Measurements from ENCODE around the gene PDP2.
"Not testable (repeated sequence)": the region's sequence is repeated elsewhere in the genome, so short reads cannot be mapped to it uniquely, and the experiment has no call there.

PDP2 gene

GRCh38 chr16:66888647-66889615 is 8.6 kb downstream of the PDP2 start:
- no peak overlapping the region for H3K27ac ChIP-seq (ENCODE audit: low read depth, low read length)
- H3K4me1 ChIP-seq (ENCODE audit: control insufficient read depth, insufficient read depth, low read length) = no peaks in the 10 kb centered on the region
- no peaks in the 10 kb centered on the region for H3K27me3 ChIP-seq (ENCODE audit: control insufficient read depth, insufficient read depth, low read length)
- H3K9ac ChIP-seq (ENCODE audit: low read depth, low read length) = no peak overlapping the region
- H3K4me3 ChIP-seq (ENCODE audit: low read depth, low read length) = no peak overlapping the region
- no peaks in the 10 kb centered on the region for H3K9me3 ChIP-seq (ENCODE audit: control insufficient read depth, insufficient read depth, low read length)
- peaks cover 49% of the 10 kb centered on the region for H3K36me3 ChIP-seq (ENCODE audit: control insufficient read depth, insufficient read depth, low read length)

GRCh38 chr16:66889622-66890021 is 9.3 kb downstream of the PDP2 start:
- no peak overlapping the region for H3K27ac ChIP-seq (ENCODE audit: low read depth, low read length)
- no peaks in the 10 kb centered on the region for H3K27me3 ChIP-seq (ENCODE audit: control insufficient read depth, insufficient read depth, low read length)
- H3K36me3 ChIP-seq (ENCODE audit: control insufficient read depth, insufficient read depth, low read length) = peaks cover 42% of the 10 kb centered on the region
- H3K4me3 ChIP-seq (ENCODE audit: low read depth, low read length) = no peak overlapping the region
- H3K4me1 ChIP-seq (ENCODE audit: control insufficient read depth, insufficient read depth, low read length) = no peaks in the 10 kb centered on the region
- no peak overlapping the region for H3K9ac ChIP-seq (ENCODE audit: low read depth, low read length)
- no peaks in the 10 kb centered on the region for H3K9me3 ChIP-seq (ENCODE audit: control insufficient read depth, insufficient read depth, low read length)

GRCh38 chr16:66890799-66891198 is 10.5 kb downstream of the PDP2 start:
- H3K36me3 ChIP-seq (ENCODE audit: control insufficient read depth, insufficient read depth, low read length) = peaks cover 30% of the 10 kb centered on the region
- H3K4me1 ChIP-seq (ENCODE audit: control insufficient read depth, insufficient read depth, low read length) = no peaks in the 10 kb centered on the region
- H3K9me3 ChIP-seq (ENCODE audit: control insufficient read depth, insufficient read depth, low read length) = no peaks in the 10 kb centered on the region
- H3K27me3 ChIP-seq (ENCODE audit: control insufficient read depth, insufficient read depth, low read length) = no peaks in the 10 kb centered on the region
- no peak overlapping the region for H3K27ac ChIP-seq (ENCODE audit: low read depth, low read length)
- no peak overlapping the region for H3K9ac ChIP-seq (ENCODE audit: low read depth, low read length)
- no peak overlapping the region for H3K4me3 ChIP-seq (ENCODE audit: low read depth, low read length)

- H3K4me1 ChIP-seq (ENCODE audit: control insufficient read depth, insufficient read depth, low read length) = no peaks in the 10 kb centered on the region
- H3K4me3 ChIP-seq (ENCODE audit: low read depth, low read length) = no peak overlapping the region
- no peaks in the 10 kb centered on the region for H3K27me3 ChIP-seq (ENCODE audit: control insufficient read depth, insufficient read depth, low read length)
- no peaks in the 10 kb centered on the region for H3K9me3 ChIP-seq (ENCODE audit: control insufficient read depth, insufficient read depth, low read length)
- H3K9ac ChIP-seq (ENCODE audit: low read depth, low read length) = no peak overlapping the region
- no peak overlapping the region for H3K27ac ChIP-seq (ENCODE audit: low read depth, low read length)
- H3K36me3 ChIP-seq (ENCODE audit: control insufficient read depth, insufficient read depth, low read length) = peaks cover 25% of the 10 kb centered on the region
Measured at GRCh38 chr16:66891360-66891759, 11.0 kb downstream of the PDP2 start.

- Histone ChIP-seq H3K36me3 (ENCODE audit: control insufficient read depth, insufficient read depth, low read length) (peaks cover 20% of the 10 kb centered on the region), H3K4me3 (ENCODE audit: low read depth, low read length) (no peak overlapping the region), H3K27ac (ENCODE audit: low read depth, low read length) (no peak overlapping the region), H3K4me1 (ENCODE audit: control insufficient read depth, insufficient read depth, low read length) (no peaks in the 10 kb centered on the region), H3K9me3 (ENCODE audit: control insufficient read depth, insufficient read depth, low read length) (no peaks in the 10 kb centered on the region), H3K27me3 (ENCODE audit: control insufficient read depth, insufficient read depth, low read length) (no peaks in the 10 kb centered on the region), H3K9ac (ENCODE audit: low read depth, low read length) (no peak overlapping the region)
Measured at GRCh38 chr16:66891797-66892196, 11.5 kb downstream of the PDP2 start.

GRCh38 chr16:66894055-66894454 is 13.7 kb downstream of the PDP2 start:
- peaks cover 9% of the 10 kb centered on the region; the same call in 1 of the 2 replicates for H3K36me3 ChIP-seq (ENCODE audit: control insufficient read depth, insufficient read depth, low read length)
- H3K4me3 ChIP-seq (ENCODE audit: low read depth, low read length) = no peak overlapping the region
- H3K9ac ChIP-seq (ENCODE audit: low read depth, low read length) = no peak overlapping the region
- H3K4me1 ChIP-seq (ENCODE audit: control insufficient read depth, insufficient read depth, low read length) = no peaks in the 10 kb centered on the region
- H3K27me3 ChIP-seq (ENCODE audit: control insufficient read depth, insufficient read depth, low read length) = no peaks in the 10 kb centered on the region
- no peak overlapping the region for H3K27ac ChIP-seq (ENCODE audit: low read depth, low read length)
- H3K9me3 ChIP-seq (ENCODE audit: control insufficient read depth, insufficient read depth, low read length) = no peaks in the 10 kb centered on the region

- 0 out of 2 replicates have a peak, but pooled peaks cover 4% of the 10 kb centered on the region for H3K36me3 ChIP-seq (ENCODE audit: control insufficient read depth, insufficient read depth, low read length)
- H3K4me3 ChIP-seq (ENCODE audit: low read depth, low read length) = no peak overlapping the region
- H3K27ac ChIP-seq (ENCODE audit: low read depth, low read length) = no peak overlapping the region
- no peak overlapping the region for H3K9ac ChIP-seq (ENCODE audit: low read depth, low read length)
- no peaks in the 10 kb centered on the region for H3K27me3 ChIP-seq (ENCODE audit: control insufficient read depth, insufficient read depth, low read length)
- no peaks in the 10 kb centered on the region for H3K9me3 ChIP-seq (ENCODE audit: control insufficient read depth, insufficient read depth, low read length)
- peaks cover 6% of the 10 kb centered on the region; the same call in 1 of the 2 replicates for H3K4me1 ChIP-seq (ENCODE audit: control insufficient read depth, insufficient read depth, low read length)
Measured at GRCh38 chr16:66894948-66895688, 14.8 kb downstream of the PDP2 start.

- Histone ChIP-seq H3K4me1 (ENCODE audit: control insufficient read depth, insufficient read depth, low read length) (peaks cover 8% of the 10 kb centered on the region; the same call in 1 of the 2 replicates), H3K4me3 (ENCODE audit: low read depth, low read length) (no peak overlapping the region), H3K27ac (ENCODE audit: low read depth, low read length) (no peak overlapping the region), H3K9ac (ENCODE audit: low read depth, low read length) (no peak overlapping the region), H3K36me3 (ENCODE audit: control insufficient read depth, insufficient read depth, low read length) (0 out of 2 replicates have a peak, but pooled peaks cover 2% of the 10 kb centered on the region), H3K27me3 (ENCODE audit: control insufficient read depth, insufficient read depth, low read length) (no peaks in the 10 kb centered on the region), H3K9me3 (ENCODE audit: control insufficient read depth, insufficient read depth, low read length) (no peaks in the 10 kb centered on the region)
Measured at GRCh38 chr16:66895689-66895979, 15.3 kb downstream of the PDP2 start.

- Histone ChIP-seq H3K27me3 (ENCODE audit: control insufficient read depth, insufficient read depth, low read length) (no peaks in the 10 kb centered on the region), H3K36me3 (ENCODE audit: control insufficient read depth, insufficient read depth, low read length) (no peaks in the 10 kb centered on the region), H3K9ac (ENCODE audit: low read depth, low read length) (no peak overlapping the region), H3K4me1 (ENCODE audit: control insufficient read depth, insufficient read depth, low read length) (peaks cover 8% of the 10 kb centered on the region; the same call in 1 of the 2 replicates), H3K4me3 (ENCODE audit: low read depth, low read length) (no peak overlapping the region), H3K27ac (ENCODE audit: low read depth, low read length) (no peak overlapping the region), H3K9me3 (ENCODE audit: control insufficient read depth, insufficient read depth, low read length) (no peaks in the 10 kb centered on the region)
Measured at GRCh38 chr16:66895999-66896398, 15.7 kb downstream of the PDP2 start.

GRCh38 chr16:66896682-66897081 is 16.4 kb downstream of the PDP2 start:
- H3K36me3 ChIP-seq (ENCODE audit: control insufficient read depth, insufficient read depth, low read length); H3K27ac ChIP-seq (ENCODE audit: low read depth, low read length); H3K9me3 ChIP-seq (ENCODE audit: control insufficient read depth, insufficient read depth, low read length); H3K4me3 ChIP-seq (ENCODE audit: low read depth, low read length); H3K27me3 ChIP-seq (ENCODE audit: control insufficient read depth, insufficient read depth, low read length); H3K4me1 ChIP-seq (ENCODE audit: control insufficient read depth, insufficient read depth, low read length); H3K9ac ChIP-seq (ENCODE audit: low read depth, low read length): not testable (repeated sequence)

GRCh38 chr16:66898207-66898606 is 17.9 kb downstream of the PDP2 start:
- Histone ChIP-seq H3K36me3 (ENCODE audit: control insufficient read depth, insufficient read depth, low read length) (no peaks in the 10 kb centered on the region), H3K4me3 (ENCODE audit: low read depth, low read length) (no peak overlapping the region), H3K4me1 (ENCODE audit: control insufficient read depth, insufficient read depth, low read length) (peaks cover 8% of the 10 kb centered on the region; the same call in 1 of the 2 replicates), H3K27me3 (ENCODE audit: control insufficient read depth, insufficient read depth, low read length) (no peaks in the 10 kb centered on the region), H3K27ac (ENCODE audit: low read depth, low read length) (no peak overlapping the region), H3K9me3 (ENCODE audit: control insufficient read depth, insufficient read depth, low read length) (no peaks in the 10 kb centered on the region), H3K9ac (ENCODE audit: low read depth, low read length) (no peak overlapping the region)

All from HUES48 (cell line).